Trophoblast cell (in vitro differentiated cells and primary cell): ENCODE data around the gene TFCP2L1.

ENCODE experiments used
- DNase-seq, 2 donors: peaks; one replicate each; pipeline ENCODE4 v3.0.0-alpha.2; 2016
- H2AFZ ChIP-seq: 2 replicates; pipeline ENCODE4 v1.6.1; 2013; ENCODE audit warnings: low read length, moderate library complexity, mild to moderate bottlenecking; ENCODE audit not compliant: insufficient read depth, poor library complexity
- H2AK5ac ChIP-seq: 2 replicates; pipeline ENCODE4 v1.6.1; 2013; ENCODE audit warnings: mild to moderate bottlenecking, low read length
- H2BK120ac ChIP-seq: 2 replicates; pipeline ENCODE4 v1.6.1; 2013; ENCODE audit warnings: low read length, mild to moderate bottlenecking, moderate library complexity; ENCODE audit not compliant: insufficient read depth, poor library complexity
- H2BK12ac ChIP-seq: 2 replicates; pipeline ENCODE4 v1.6.1; 2013; ENCODE audit warnings: mild to moderate bottlenecking, low read length, moderate library complexity
- H2BK5ac ChIP-seq: 2 replicates; pipeline ENCODE4 v1.6.1; 2013; ENCODE audit warnings: low read length, low read depth, moderate library complexity, mild to moderate bottlenecking; ENCODE audit not compliant: poor library complexity
- H3K14ac ChIP-seq: 2 replicates; pipeline ENCODE4 v1.6.1; 2013; ENCODE audit warnings: mild to moderate bottlenecking, low read length
- H3K18ac ChIP-seq: 2 replicates; pipeline ENCODE4 v1.6.1; 2013; ENCODE audit warnings: mild to moderate bottlenecking, low read length
- H3K23ac ChIP-seq: 2 replicates; pipeline ENCODE4 v1.6.1; 2013; ENCODE audit warnings: low read length
- H3K27ac ChIP-seq: 2 replicates; pipeline ENCODE4 v1.5.1; 2013; ENCODE audit warnings: low read depth, mild to moderate bottlenecking, inconsistent platforms, low read length, moderate library complexity
- H3K27me3 ChIP-seq: 2 replicates; pipeline ENCODE4 v1.6.1; 2013; ENCODE audit warnings: inconsistent platforms, mild to moderate bottlenecking, low read length, moderate library complexity; ENCODE audit not compliant: insufficient read depth
- H3K36me3 ChIP-seq, 2 experiments: 1 replicate in 1 of 2; 2 replicates in 1 of 2; pipeline ENCODE4 v1.6.1; 2013; ENCODE audit warnings: low read length in 2 of 2, mild to moderate bottlenecking in 2 of 2, moderate library complexity in 1 of 2; ENCODE audit not compliant: insufficient read depth in 2 of 2, control insufficient read depth in 1 of 2
- H3K4ac ChIP-seq: 2 replicates; pipeline ENCODE4 v1.6.1; 2013; ENCODE audit warnings: low read depth, mild to moderate bottlenecking, low read length, moderate library complexity
- H3K4me1 ChIP-seq, 2 experiments: 1 replicate in 1 of 2; 2 replicates in 1 of 2; pipeline ENCODE4 v1.6.1; 2013; ENCODE audit warnings: low read length in 2 of 2, mild to moderate bottlenecking in 2 of 2, moderate library complexity in 1 of 2; ENCODE audit not compliant: insufficient read depth in 2 of 2, control insufficient read depth in 1 of 2
- H3K4me2 ChIP-seq: 2 replicates; pipeline ENCODE4 v1.6.1; 2013; ENCODE audit warnings: inconsistent platforms, mild to moderate bottlenecking, low read length, moderate library complexity
- H3K4me3 ChIP-seq: 2 replicates; pipeline ENCODE4 v1.5.1; 2013; ENCODE audit warnings: mild to moderate bottlenecking, low read depth, low read length, inconsistent platforms
- H3K79me1 ChIP-seq: one replicate; pipeline ENCODE4 v1.6.1; 2013; ENCODE audit warnings: low read length
- H3K79me2 ChIP-seq: 2 replicates; pipeline ENCODE4 v1.6.1; 2013; ENCODE audit warnings: low read length, mild to moderate bottlenecking; ENCODE audit not compliant: control insufficient read depth, insufficient read depth, poor library complexity
- H3K9ac ChIP-seq: 2 replicates; pipeline ENCODE4 v1.6.1; 2013; ENCODE audit warnings: mild to moderate bottlenecking, low read length
- H3K9me3 ChIP-seq: 2 replicates; pipeline ENCODE4 v1.6.1; 2013; ENCODE audit warnings: low read depth, mild to moderate bottlenecking, control low read depth, inconsistent platforms, low read length; ENCODE audit not compliant: insufficient read depth
- H4K12ac ChIP-seq: 2 replicates; pipeline ENCODE4 v1.6.1; 2013; ENCODE audit warnings: low read depth, mild to moderate bottlenecking, low read length, moderate library complexity
- H4K8ac ChIP-seq: 2 replicates; pipeline ENCODE4 v1.6.1; 2013; ENCODE audit warnings: low read depth, mild to moderate bottlenecking, low read length, moderate library complexity
- H4K91ac ChIP-seq: one replicate; pipeline ENCODE4 v1.6.1; 2013; ENCODE audit warnings: low read depth, mild to moderate bottlenecking, low read length, moderate library complexity
- WGBS: extraction: QIAGEN DNeasy Blood & Tissue Kit; methylation state at CpG from one replicate; pipeline ENCODE4 v1.1.7; 2013; ENCODE audit warnings: missing lambda C conversion rate; ENCODE audit not compliant: insufficient read length, insufficient coverage; ENCODE audit errors: extremely low coverage; 5-methylcytosine and 5-hydroxymethylcytosine counted together

Gene TFCP2L1

GRCh38 chr2:121219866-121220265 is 65.1 kb downstream of the TFCP2L1 start:
- H3K79me2 ChIP-seq: no peaks in the 10 kb centered on the region
- H3K4me1 ChIP-seq: no peaks in the 10 kb centered on the region
- no peaks in the 10 kb centered on the region for H3K27me3 ChIP-seq
- H3K4ac ChIP-seq: no peak overlapping the region
- H2BK12ac ChIP-seq: no peak overlapping the region
- no peaks in the 10 kb centered on the region for H3K36me3 ChIP-seq
- H3K18ac ChIP-seq: no peak overlapping the region
- WGBS: no CpG with 5 or more reads among the region's 5 CpGs
- H2AFZ ChIP-seq: no peak overlapping the region
- no peak overlapping the region for H2BK120ac ChIP-seq
- DNase-seq: no peak
- no peak overlapping the region for H4K12ac ChIP-seq
- peaks cover 2% of the 10 kb centered on the region for H3K9me3 ChIP-seq
- no peak overlapping the region for H2AK5ac ChIP-seq
- no peak overlapping the region for H3K27ac ChIP-seq
- H3K23ac ChIP-seq: no peak overlapping the region
- no peak overlapping the region for H3K9ac ChIP-seq
- H4K8ac ChIP-seq: no peak overlapping the region
- no peaks in the 10 kb centered on the region for H3K79me1 ChIP-seq
- no peak overlapping the region for H3K4me3 ChIP-seq
- no peak overlapping the region for H2BK5ac ChIP-seq
- H3K4me2 ChIP-seq: no peak overlapping the region
- no peak overlapping the region for H4K91ac ChIP-seq
- no peak overlapping the region for H3K14ac ChIP-seq

GRCh38 chr2:121218386-121218938 is 66.5 kb downstream of the TFCP2L1 start:
- H3K14ac ChIP-seq: no peak overlapping the region
- H3K9me3 ChIP-seq: peaks cover 2% of the 10 kb centered on the region
- H3K4me1 ChIP-seq: no peaks in the 10 kb centered on the region
- H3K4me3 ChIP-seq: no peak overlapping the region
- no peak overlapping the region for H3K9ac ChIP-seq
- H3K27ac ChIP-seq: no peak overlapping the region
- H2BK12ac ChIP-seq: no peak overlapping the region
- no peak overlapping the region for H3K4me2 ChIP-seq
- H3K79me1 ChIP-seq: no peaks in the 10 kb centered on the region
- H2AFZ ChIP-seq: no peak overlapping the region
- no peak overlapping the region for H2BK5ac ChIP-seq
- no peak overlapping the region for H4K91ac ChIP-seq
- no peak overlapping the region for H3K4ac ChIP-seq
- no peak overlapping the region for H2BK120ac ChIP-seq
- no peak overlapping the region for H2AK5ac ChIP-seq
- H3K27me3 ChIP-seq: no peaks in the 10 kb centered on the region
- no peak overlapping the region for H4K8ac ChIP-seq
- H4K12ac ChIP-seq: no peak overlapping the region
- H3K23ac ChIP-seq: no peak overlapping the region
- H3K18ac ChIP-seq: no peak overlapping the region
- no peaks in the 10 kb centered on the region for H3K36me3 ChIP-seq
- WGBS: no CpG with 5 or more reads among the region's 8 CpGs
- H3K79me2 ChIP-seq: no peaks in the 10 kb centered on the region
- DNase-seq: no peak

- Histone ChIP-seq H2AFZ (no peak overlapping the region), H2BK5ac (no peak overlapping the region), H4K91ac (no peak overlapping the region), H4K8ac (no peak overlapping the region), H3K14ac (no peak overlapping the region), H3K27me3 (no peaks in the 10 kb centered on the region), H3K4me1 (no peaks in the 10 kb centered on the region), H2BK120ac (no peak overlapping the region), H3K27ac (no peak overlapping the region), H3K36me3 (no peaks in the 10 kb centered on the region), H3K9me3 (peaks cover 2% of the 10 kb centered on the region), H2AK5ac (no peak overlapping the region), H3K79me2 (no peaks in the 10 kb centered on the region), H3K4ac (no peak overlapping the region), H3K23ac (no peak overlapping the region), H3K4me3 (no peak overlapping the region), H2BK12ac (no peak overlapping the region), H4K12ac (no peak overlapping the region), H3K9ac (no peak overlapping the region), H3K18ac (no peak overlapping the region), H3K4me2 (no peak overlapping the region), H3K79me1 (no peaks in the 10 kb centered on the region)
- no CpG with 5 or more reads among the region's 10 CpGs for WGBS
- DNase-seq: no peak
These were observed 67.4 kb downstream of the TFCP2L1 start for GRCh38 chr2:121217627-121218026.

- no peak overlapping the region for H2AK5ac ChIP-seq
- H3K79me1 ChIP-seq: no peaks in the 10 kb centered on the region
- H2BK5ac ChIP-seq: no peak overlapping the region
- no peak overlapping the region for H3K14ac ChIP-seq
- H3K4me3 ChIP-seq: no peak overlapping the region
- H3K79me2 ChIP-seq: no peaks in the 10 kb centered on the region
- H4K12ac ChIP-seq: no peak overlapping the region
- H3K9ac ChIP-seq: no peak overlapping the region
- no peak overlapping the region for H4K91ac ChIP-seq
- no peak overlapping the region for H4K8ac ChIP-seq
- peaks cover 2% of the 10 kb centered on the region for H3K9me3 ChIP-seq
- H3K27ac ChIP-seq: no peak overlapping the region
- no peaks in the 10 kb centered on the region for H3K4me1 ChIP-seq
- no peak overlapping the region for H3K18ac ChIP-seq
- no CpG with 5 or more reads among the region's 10 CpGs for WGBS
- DNase-seq: no peak
- no peak overlapping the region for H3K4me2 ChIP-seq
- no peak overlapping the region for H2BK12ac ChIP-seq
- no peak overlapping the region for H3K4ac ChIP-seq
- H2AFZ ChIP-seq: no peak overlapping the region
- H2BK120ac ChIP-seq: no peak overlapping the region
- H3K23ac ChIP-seq: no peak overlapping the region
- H3K27me3 ChIP-seq: no peaks in the 10 kb centered on the region
- H3K36me3 ChIP-seq: no peaks in the 10 kb centered on the region
These were observed 70.7 kb downstream of the TFCP2L1 start for GRCh38 chr2:121214296-121214695.
